Subcutaneous adipose tissue (tissue), 4 donors: ENCODE data around the gene PPAN. TPM values are rescaled to one million over a fixed set of nuclear protein-coding genes. Genes with fewer than 3 reads are reported as not detected.

Experiments used
- total RNA-seq, 4 donors: library from RNA; depleted of rRNA; stranded (reverse); fragments of >200 nt; gene quantifications; one replicate each; pipeline ENCODE4 v1.1.0, GENCODE V29; 2016
- TF ChIP-seq, protein P1 (sequence below): fragments of 450-650 bp; IDR thresholded peaks from one replicate; pipeline ENCODE4 v1.5.1; 2016; ENCODE audit warnings: low read depth, mild to moderate bottlenecking, control low read depth, antibody characterized with exemption, moderate library complexity

The PPAN gene
- total RNA-seq, 4 donors from 2014 or later, result 14.2 to 31.8 (median 15.0) TPM

DNA sequence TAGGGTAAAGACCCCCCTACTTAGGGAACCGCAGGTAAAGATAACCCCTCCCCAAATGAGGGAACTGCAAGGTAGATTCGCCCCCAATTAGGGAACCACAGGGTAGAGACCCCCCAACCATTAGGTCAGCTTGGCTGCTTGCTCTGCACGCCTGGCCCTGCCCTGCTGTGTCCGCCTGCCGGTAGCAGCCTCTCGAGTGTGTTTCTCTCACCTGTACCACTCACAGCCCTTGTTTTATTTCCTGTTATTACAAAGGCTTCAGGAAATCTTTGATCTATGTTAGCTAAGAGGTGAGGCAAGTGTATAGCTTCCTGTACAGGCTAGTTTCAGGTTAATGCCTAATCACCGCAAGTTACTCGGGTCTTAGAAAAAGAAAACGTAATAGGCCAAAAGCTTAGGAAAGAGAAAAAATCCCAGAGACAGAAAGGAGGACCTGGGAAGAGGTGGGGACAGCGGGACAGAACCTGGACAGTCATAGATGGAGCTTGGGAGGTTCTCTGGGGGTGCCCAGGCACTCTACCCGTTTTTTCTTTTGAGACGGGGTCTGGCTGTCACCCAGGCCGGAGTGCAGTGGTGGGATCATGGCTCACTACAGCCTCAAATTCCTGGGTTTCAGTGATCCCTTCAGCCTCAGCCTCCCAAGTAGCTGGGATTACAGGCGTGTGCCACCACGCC lies 36.7 kb downstream of the PPAN start:
- TF ChIP-seq, protein P1, sequence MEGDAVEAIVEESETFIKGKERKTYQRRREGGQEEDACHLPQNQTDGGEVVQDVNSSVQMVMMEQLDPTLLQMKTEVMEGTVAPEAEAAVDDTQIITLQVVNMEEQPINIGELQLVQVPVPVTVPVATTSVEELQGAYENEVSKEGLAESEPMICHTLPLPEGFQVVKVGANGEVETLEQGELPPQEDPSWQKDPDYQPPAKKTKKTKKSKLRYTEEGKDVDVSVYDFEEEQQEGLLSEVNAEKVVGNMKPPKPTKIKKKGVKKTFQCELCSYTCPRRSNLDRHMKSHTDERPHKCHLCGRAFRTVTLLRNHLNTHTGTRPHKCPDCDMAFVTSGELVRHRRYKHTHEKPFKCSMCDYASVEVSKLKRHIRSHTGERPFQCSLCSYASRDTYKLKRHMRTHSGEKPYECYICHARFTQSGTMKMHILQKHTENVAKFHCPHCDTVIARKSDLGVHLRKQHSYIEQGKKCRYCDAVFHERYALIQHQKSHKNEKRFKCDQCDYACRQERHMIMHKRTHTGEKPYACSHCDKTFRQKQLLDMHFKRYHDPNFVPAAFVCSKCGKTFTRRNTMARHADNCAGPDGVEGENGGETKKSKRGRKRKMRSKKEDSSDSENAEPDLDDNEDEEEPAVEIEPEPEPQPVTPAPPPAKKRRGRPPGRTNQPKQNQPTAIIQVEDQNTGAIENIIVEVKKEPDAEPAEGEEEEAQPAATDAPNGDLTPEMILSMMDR, result no peak

DNA sequence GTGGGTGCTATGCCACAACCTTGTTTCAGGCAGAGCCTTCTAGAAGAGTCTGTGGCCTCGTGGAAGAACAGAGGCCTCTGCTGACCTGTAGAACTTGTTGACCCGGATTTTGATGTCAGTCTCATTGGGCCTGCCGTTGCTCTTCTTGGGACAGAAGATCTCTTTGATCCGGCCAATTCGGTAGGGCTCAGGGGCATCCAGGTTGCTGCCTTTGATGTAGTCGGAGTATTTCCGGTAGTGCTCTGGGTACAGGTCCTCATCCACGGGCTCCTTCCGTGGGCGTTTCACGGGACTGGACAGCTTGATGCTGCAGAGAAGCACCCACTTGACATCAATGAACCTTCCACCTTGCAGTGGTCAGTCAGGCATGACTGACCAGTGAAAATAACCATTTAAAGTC lies 37.5 kb downstream of the PPAN start:
- TF ChIP-seq, protein P1, result no peak

DNA sequence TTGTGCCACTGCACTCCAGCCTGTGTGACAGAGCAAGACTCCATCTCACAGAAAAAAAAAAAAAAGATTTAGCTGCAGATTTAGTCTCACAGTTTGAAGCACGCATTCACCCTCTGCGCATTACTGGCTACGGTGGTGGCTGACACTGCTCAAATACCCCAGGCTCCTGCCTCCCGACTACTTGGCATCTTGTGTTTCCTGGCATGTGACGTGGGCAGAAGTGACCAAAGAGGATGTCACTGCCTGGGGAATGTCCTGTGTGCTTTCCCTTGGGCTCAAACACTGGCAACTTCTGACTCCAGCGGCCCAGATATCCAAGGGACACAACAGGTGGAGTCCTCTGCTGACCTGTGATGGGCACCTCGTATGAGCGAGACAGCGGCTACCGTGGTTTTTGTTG lies 38.2 kb downstream of the PPAN start:
- TF ChIP-seq, protein P1, result no peak

DNA sequence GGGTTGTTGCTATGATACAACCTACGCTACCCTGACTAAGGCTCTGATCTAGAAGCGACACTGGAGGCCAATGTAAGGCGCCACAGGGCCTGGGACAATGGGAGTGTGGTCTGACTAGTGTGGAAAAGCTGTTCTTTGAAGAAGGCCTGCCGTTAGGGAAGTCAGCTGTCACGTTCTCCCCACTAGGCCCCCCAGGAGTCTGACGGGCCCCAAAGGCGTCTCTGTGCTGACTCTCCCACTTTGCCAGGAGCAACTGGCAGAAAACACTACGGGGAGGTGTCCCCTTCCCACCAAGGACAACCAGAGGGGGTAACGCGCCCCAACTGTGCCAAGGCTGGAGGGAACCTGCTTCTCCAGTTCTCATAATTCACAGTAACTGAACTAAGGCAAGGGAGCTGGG lies 38.9 kb downstream of the PPAN start:
- TF ChIP-seq, protein P1, result no peak

DNA sequence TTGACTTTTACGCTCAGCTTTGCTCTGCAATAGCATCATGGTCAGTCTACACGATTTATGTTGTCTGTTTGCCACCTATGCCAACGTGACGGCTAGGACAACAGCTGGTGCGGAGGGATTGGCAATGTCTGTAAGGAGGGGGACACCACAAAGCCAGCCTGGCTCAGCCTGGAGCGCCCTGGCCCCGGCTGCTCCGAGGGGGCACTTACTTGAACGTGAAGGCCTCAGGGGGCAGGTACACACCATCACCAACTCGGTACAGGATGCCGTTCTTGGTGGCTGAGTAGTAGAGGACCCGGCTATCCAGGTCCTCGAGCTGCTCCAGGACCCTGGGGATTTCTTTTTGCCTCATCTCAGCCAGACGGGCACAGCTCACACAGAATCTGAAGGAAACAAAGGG lies 40.0 kb downstream of the PPAN start:
- TF ChIP-seq, protein P1, result no peak

DNA sequence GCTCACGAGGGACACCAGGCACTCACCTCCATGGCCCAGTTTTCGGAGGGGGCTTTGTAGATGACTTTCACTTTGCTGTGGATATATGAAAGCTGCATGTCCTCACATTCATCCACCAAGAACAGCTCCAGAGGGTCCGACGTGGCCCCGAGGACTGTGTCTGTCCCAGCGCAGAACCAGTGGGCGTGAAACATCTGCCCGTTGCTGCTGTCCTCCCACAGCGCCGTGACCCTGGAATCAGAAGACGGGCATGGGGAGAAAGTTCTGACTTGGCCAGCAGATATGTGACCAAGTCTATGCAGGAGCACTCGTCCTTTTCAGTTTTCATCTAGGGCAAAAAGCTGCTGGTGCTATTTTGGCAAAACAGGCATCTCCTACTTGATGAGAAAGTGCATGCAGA lies 43.3 kb downstream of the PPAN start:
- TF ChIP-seq, protein P1, result no peak

DNA sequence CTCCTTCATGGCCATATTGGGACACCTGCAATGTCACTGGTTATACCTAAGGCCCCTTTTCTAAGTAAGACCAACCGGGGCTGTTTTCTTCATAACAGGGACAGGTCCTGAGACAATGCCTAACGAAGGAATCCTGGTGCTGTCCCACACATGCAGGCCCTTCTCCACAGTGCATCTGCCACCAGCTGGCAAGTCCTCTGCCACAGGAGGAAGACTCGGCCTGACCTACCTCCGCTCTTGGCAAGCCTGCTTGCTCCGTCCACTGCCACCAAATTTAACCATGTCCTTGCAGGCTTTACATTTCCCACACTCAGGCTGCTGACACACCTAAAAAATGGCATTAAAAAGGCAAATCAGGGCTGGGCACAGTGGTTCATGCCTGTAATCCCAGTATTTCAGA lies 45.4 kb downstream of the PPAN start:
- TF ChIP-seq, protein P1, result no peak
